ENCODE measurements around the gene IL1RAP.
A peak's percentile ranks its signal among the peaks of the same experiment; 100 is the strongest.
"Not testable (repeated sequence)": the region's sequence is repeated elsewhere in the genome, so short reads cannot be mapped to it uniquely, and the experiment has no call there.

IL1RAP gene

DNA sequence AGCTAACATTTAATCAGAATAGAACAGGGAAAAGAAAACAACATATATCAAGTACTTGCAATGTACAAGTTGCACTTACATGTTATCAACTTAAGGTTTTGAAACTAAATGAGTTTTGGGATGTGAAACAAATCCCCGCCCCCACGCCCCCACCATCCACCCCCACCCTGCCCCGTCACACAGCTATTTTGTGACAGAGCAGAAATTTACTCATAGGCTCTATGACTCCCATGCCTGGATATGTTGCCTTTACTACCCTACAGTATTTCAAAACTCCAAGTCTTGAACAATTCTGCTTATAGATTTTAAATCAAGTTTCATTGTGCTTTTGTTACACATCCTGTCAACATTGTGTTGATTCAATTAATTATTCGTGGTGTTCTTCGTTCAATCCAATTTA lies 18.1 kb upstream of the IL1RAP start:
- Histone ChIP-seq H3K27me3 (ENCODE audit: low read depth) (no peaks in the 10 kb centered on the region), H3K4me1 (peaks cover 2% of the 10 kb centered on the region; the same call in 1 of the 2 replicates), H3K36me3 (replicated peaks) (no peaks in the 10 kb centered on the region), H3K4me3 (no peak overlapping the region), H3K9me3 (no peaks in the 10 kb centered on the region)
- no peak for DNase-seq (ENCODE audit: low spot score in 2 of 2)
- in situ Hi-C loops (cut with MboI; ENCODE audit: low sequenced_read_pairs): no loop called here

DNA sequence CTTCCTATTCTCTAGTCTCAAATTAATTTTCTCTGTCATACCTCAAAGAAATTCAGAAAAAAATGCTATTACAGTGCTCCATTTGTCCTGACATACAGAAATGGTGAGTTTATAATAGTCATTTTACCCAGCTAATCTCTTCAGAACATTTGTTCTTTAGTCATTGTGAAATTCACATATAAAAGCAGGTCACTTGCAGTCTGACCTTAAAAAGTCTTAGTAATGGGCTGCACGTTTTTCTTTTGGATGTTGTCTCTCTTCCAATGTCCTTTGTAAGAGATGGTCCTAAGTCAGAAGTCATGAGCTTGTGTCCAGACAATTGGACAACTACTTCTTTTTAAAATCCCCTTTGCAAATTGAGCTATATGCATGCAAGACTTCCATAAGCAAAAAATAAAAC lies 17.0 kb upstream of the IL1RAP start:
- H3K36me3 ChIP-seq (replicated peaks): no peaks in the 10 kb centered on the region
- H3K9me3 ChIP-seq: no peaks in the 10 kb centered on the region
- H3K4me1 ChIP-seq: peaks cover 2% of the 10 kb centered on the region; the same call in 1 of the 2 replicates
- in situ Hi-C loops (cut with MboI; ENCODE audit: low sequenced_read_pairs): no loop called here
- H3K4me3 ChIP-seq: no peak overlapping the region
- no peak for DNase-seq (ENCODE audit: low spot score in 2 of 2)
- no peaks in the 10 kb centered on the region for H3K27me3 ChIP-seq (ENCODE audit: low read depth)

DNA sequence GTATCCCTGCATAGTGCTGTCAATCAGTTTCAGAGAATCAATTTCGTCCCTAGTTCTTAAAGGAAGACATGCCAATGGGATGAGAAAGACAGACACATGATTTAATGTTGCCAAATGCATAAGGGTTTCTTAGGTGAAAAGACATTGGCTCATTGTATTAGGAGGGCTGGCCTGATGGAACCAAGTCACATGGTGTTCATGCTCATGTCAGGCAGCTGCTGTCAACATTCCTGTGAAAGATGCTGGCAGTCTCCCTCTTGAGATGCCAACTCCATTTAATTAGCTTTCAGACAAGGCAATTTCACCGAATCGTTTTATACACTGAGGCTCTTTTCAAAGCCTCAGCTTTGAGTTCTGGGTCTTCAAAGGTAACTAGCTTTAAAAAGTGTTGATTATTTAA lies 16.1 kb upstream of the IL1RAP start:
- H3K4me1 ChIP-seq: peaks cover 2% of the 10 kb centered on the region; the same call in 1 of the 2 replicates
- no peaks in the 10 kb centered on the region for H3K27me3 ChIP-seq (ENCODE audit: low read depth)
- H3K9me3 ChIP-seq: no peaks in the 10 kb centered on the region
- DNase-seq (ENCODE audit: low spot score in 2 of 2): no peak
- H3K4me3 ChIP-seq: no peak overlapping the region
- no peaks in the 10 kb centered on the region for H3K36me3 ChIP-seq (replicated peaks)
- in situ Hi-C loops (cut with MboI; ENCODE audit: low sequenced_read_pairs): no loop called here

DNA sequence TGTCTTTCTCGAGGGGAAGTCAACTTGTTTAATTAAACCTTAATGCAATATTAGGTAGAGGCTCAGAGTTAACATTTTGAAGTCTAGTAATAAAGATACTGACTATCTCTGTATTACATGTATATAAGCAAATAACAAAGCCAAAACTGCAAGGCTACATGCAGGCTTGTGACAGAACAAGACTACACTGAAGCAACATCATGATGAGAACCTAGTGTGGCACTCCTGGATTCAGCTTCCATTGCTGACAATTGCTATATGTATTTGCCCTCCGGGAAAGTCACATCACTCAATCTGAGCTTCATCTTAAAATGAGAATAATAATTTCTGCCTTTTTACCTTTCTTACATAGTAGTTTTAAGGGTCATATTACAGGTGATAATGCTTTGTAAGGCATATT lies 15.6 kb upstream of the IL1RAP start:
- H3K4me3 ChIP-seq: no peak overlapping the region
- peaks cover 2% of the 10 kb centered on the region; the same call in 1 of the 2 replicates for H3K4me1 ChIP-seq
- H3K36me3 ChIP-seq (replicated peaks): no peaks in the 10 kb centered on the region
- DNase-seq (ENCODE audit: low spot score in 2 of 2): no peak
- no peaks in the 10 kb centered on the region for H3K9me3 ChIP-seq
- in situ Hi-C loops (cut with MboI; ENCODE audit: low sequenced_read_pairs): no loop called here
- no peaks in the 10 kb centered on the region for H3K27me3 ChIP-seq (ENCODE audit: low read depth)

DNA sequence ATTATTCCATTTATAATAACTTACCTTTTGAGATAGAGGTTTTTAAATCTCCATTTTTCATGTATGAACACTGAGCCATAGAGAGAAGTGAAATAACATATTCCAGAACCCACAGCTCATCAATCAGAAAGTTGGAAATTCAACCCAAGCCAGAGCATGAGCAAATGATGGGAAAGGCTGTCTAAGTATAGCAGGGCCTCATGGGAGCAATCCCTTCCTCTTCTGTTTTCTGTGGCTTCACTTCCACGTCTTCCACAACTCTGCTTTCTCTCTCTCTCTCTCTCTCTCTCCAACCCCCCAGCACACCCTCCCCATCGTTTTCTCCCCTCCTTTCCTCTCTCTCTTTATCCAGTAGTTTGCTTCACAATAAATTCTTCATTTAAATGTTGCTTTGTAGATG lies 14.8 kb upstream of the IL1RAP start:
- in situ Hi-C loops (cut with MboI; ENCODE audit: low sequenced_read_pairs): no loop called here
- no peak for DNase-seq (ENCODE audit: low spot score in 2 of 2)
- H3K36me3 ChIP-seq (replicated peaks): no peaks in the 10 kb centered on the region
- H3K9me3 ChIP-seq: no peaks in the 10 kb centered on the region
- no peak overlapping the region for H3K4me3 ChIP-seq
- peaks cover 2% of the 10 kb centered on the region; the same call in 1 of the 2 replicates for H3K4me1 ChIP-seq
- no peaks in the 10 kb centered on the region for H3K27me3 ChIP-seq (ENCODE audit: low read depth)

DNA sequence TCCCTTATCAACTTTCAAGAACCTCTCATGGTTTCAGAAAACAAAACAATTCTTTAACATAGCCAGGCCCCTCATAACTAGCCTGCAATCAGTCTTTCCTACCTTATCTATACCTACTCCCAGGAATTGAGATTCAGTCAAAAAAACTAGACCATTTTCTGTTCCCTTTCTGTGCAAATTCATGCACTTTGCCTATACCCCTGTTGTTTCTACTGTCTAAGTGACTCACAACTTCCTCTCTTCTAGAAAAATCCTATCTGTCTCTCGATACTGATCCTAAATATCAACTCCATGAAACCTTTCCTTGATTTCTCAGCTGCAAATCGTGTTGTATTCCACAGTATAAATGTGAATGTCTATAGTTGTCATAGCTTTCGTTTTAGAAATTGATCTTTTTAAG lies 10.9 kb upstream of the IL1RAP start:
- Histone ChIP-seq H3K27me3 (ENCODE audit: low read depth) (no peaks in the 10 kb centered on the region), H3K4me1 (no peaks in the 10 kb centered on the region), H3K4me3 (no peak overlapping the region), H3K9me3 (no peaks in the 10 kb centered on the region), H3K36me3 (replicated peaks) (no peaks in the 10 kb centered on the region)
- in situ Hi-C loops (cut with MboI; ENCODE audit: low sequenced_read_pairs): no loop called here
- no peak for DNase-seq (ENCODE audit: low spot score in 2 of 2)

GRCh38 chr3:190504354-190505125 lies 9.3 kb upstream of the IL1RAP start:
- no peak for DNase-seq (ENCODE audit: low spot score in 2 of 2)

GRCh38 chr3:190505381-190506003 lies 8.4 kb upstream of the IL1RAP start:
- Histone ChIP-seq H3K4me1 (no peaks in the 10 kb centered on the region), H3K36me3 (replicated peaks) (no peaks in the 10 kb centered on the region), H3K9me3 (no peaks in the 10 kb centered on the region), H3K27me3 (ENCODE audit: low read depth) (no peaks in the 10 kb centered on the region), H3K4me3 (no peak overlapping the region)
- in situ Hi-C loops (cut with MboI; ENCODE audit: low sequenced_read_pairs): no loop called here
- no peak for DNase-seq (ENCODE audit: low spot score in 2 of 2)

More at GRCh38 chr3:190504354-190505125, 9.3 kb upstream of the IL1RAP start:
- no peak overlapping the region for H3K4me3 ChIP-seq
- no peaks in the 10 kb centered on the region for H3K36me3 ChIP-seq (replicated peaks)
- in situ Hi-C loops (cut with MboI; ENCODE audit: low sequenced_read_pairs): no loop called here
- no peaks in the 10 kb centered on the region for H3K9me3 ChIP-seq
- H3K4me1 ChIP-seq: no peaks in the 10 kb centered on the region
- H3K27me3 ChIP-seq (ENCODE audit: low read depth): no peaks in the 10 kb centered on the region

DNA sequence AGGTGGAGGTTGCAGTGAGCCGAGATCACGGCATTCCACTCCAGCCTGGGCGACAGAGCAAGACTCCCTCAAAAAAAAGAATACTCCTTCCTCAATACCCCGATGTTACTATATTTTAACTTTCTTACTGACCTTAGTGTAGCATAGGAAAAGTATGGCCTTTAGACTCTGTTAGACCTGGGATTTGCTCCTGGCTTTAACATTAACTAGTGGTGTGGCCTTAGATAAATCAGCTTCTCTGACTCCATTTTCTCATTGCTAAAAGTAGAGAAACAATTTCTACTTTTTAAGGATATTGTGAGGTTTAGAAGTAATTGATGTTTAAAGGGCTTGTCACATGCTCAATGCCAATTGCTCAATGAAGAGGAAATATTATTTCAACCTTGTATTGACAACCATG lies 7.6 kb upstream of the IL1RAP start:
- no peaks in the 10 kb centered on the region for H3K9me3 ChIP-seq
- in situ Hi-C loops (cut with MboI; ENCODE audit: low sequenced_read_pairs): no loop called here
- H3K27me3 ChIP-seq (ENCODE audit: low read depth): no peaks in the 10 kb centered on the region
- H3K4me1 ChIP-seq: no peaks in the 10 kb centered on the region
- H3K4me3 ChIP-seq: no peak overlapping the region
- no peak for DNase-seq (ENCODE audit: low spot score in 2 of 2)
- no peaks in the 10 kb centered on the region for H3K36me3 ChIP-seq (replicated peaks)

- Histone ChIP-seq H3K4me1 (no peaks in the 10 kb centered on the region; the same call in 1 of the 2 replicates), H3K36me3 (replicated peaks) (no peaks in the 10 kb centered on the region), H3K9me3 (no peaks in the 10 kb centered on the region), H3K27me3 (ENCODE audit: low read depth) (no peaks in the 10 kb centered on the region), H3K4me3 (no peak overlapping the region)
- in situ Hi-C loops (cut with MboI; ENCODE audit: low sequenced_read_pairs): no loop called here
- DNase-seq (ENCODE audit: low spot score in 2 of 2): no peak
These were observed 1.2 kb upstream of the IL1RAP start for GRCh38 chr3:190512666-190513065.

GRCh38 chr3:190514413-190515153 lies 698 bp downstream of the IL1RAP start:
- no peaks in the 10 kb centered on the region for H3K36me3 ChIP-seq (replicated peaks)
- peak overlapping the region; percentile 73 for H3K4me3 ChIP-seq
- no peaks in the 10 kb centered on the region for H3K9me3 ChIP-seq
- in situ Hi-C loops (cut with MboI; ENCODE audit: low sequenced_read_pairs): no loop called here
- no peaks in the 10 kb centered on the region for H3K27me3 ChIP-seq (ENCODE audit: low read depth)
- no peaks in the 10 kb centered on the region; the same call in 1 of the 2 replicates for H3K4me1 ChIP-seq
- DNase-seq (ENCODE audit: low spot score in 2 of 2): peak in 1 of 2 experiments; percentile 42

DNA sequence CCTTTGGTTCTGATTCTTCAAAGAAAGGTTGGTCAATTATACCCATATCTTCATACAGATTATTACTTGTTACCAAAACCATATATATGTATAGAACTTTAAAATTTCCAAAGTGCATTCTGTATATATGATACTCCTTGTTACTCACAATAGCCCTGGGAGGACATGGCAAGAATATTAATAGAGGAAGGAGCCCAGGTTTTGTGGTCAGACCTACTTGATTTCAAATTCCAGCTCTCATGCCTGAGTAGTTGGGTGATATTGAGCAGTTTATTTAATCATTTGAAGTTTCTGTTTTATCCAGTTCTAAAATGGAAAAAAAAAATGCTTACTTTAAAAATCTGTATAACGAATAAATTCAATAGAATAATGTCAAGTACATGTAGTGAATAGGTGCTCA lies 2.5 kb downstream of the IL1RAP start:
- Histone ChIP-seq H3K4me1 (no peaks in the 10 kb centered on the region; the same call in 1 of the 2 replicates), H3K4me3 (no peak overlapping the region), H3K27me3 (ENCODE audit: low read depth) (no peaks in the 10 kb centered on the region), H3K9me3 (no peaks in the 10 kb centered on the region), H3K36me3 (replicated peaks) (no peaks in the 10 kb centered on the region)
- in situ Hi-C loops (cut with MboI; ENCODE audit: low sequenced_read_pairs): no loop called here
- DNase-seq (ENCODE audit: low spot score in 2 of 2): no peak

GRCh38 chr3:190517687-190518086 lies 3.8 kb downstream of the IL1RAP start:
- in situ Hi-C loops (cut with MboI; ENCODE audit: low sequenced_read_pairs): no loop called here
- Histone ChIP-seq H3K36me3 (replicated peaks) (no peaks in the 10 kb centered on the region), H3K27me3 (ENCODE audit: low read depth) (no peaks in the 10 kb centered on the region), H3K4me3 (no peak overlapping the region), H3K9me3 (no peaks in the 10 kb centered on the region), H3K4me1 (no peaks in the 10 kb centered on the region; the same call in 1 of the 2 replicates)
- no peak for DNase-seq (ENCODE audit: low spot score in 2 of 2)

- in situ Hi-C loops (cut with MboI; ENCODE audit: low sequenced_read_pairs); H3K9me3 ChIP-seq; H3K27me3 ChIP-seq (ENCODE audit: low read depth); H3K4me3 ChIP-seq; H3K36me3 ChIP-seq (replicated peaks); DNase-seq (ENCODE audit: low spot score in 2 of 2); H3K4me1 ChIP-seq: not testable (repeated sequence)
These were observed 4.6 kb downstream of the IL1RAP start for GRCh38 chr3:190518531-190518930.

Measured in HAP-1 (cell line).